Measurements from ENCODE around the gene C11orf21. TPM values are rescaled to one million over a fixed set of nuclear protein-coding genes. Genes with fewer than 3 reads are reported as not detected.

C11orf21 gene
- total and polyA plus RNA-seq, 9 of the 15 experiments (the other 6 are each of a cell fraction or from before 2014, with no cell fraction given), result 0.10 to 2.6 (median 2.0) TPM

DNA sequence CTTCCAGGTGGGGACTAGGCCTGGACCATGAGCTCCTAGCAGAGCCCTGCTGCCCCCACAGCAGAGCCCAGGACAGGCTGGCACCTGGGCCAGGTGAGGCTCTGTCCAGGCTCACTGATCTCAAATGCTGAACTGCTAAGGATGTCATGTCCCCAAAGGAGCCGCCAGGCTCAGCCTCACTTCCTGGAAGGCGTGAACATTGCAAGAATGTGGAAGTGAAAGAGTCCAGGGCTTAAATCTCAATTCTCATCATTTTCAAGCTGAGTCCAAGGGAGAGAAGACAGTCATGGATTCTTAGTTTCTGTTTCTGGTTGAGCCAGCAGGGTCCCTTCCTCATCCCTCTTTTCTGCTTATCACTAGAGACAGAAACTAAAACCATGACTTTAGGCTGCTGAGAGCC lies 36.3 kb downstream of the C11orf21 start:
- ChIA-PET POLR2A (no interaction called here), CTCF (ENCODE audit: low intra/inter-chr PET ratio) (no interaction called here)
- Histone ChIP-seq H3K79me2 (ENCODE audit: control insufficient read depth, insufficient read depth, low read length) (no peaks in the 10 kb centered on the region), H3K27me3 (ENCODE audit: control insufficient read depth in 2 of 2, insufficient read depth in 2 of 2, low read length in 2 of 2) (peaks cover 9 to 84% of the 10 kb centered on the region in 2 experiments; a peak in 3 of 5 replicates), H4K20me1 (replicated peaks; ENCODE audit: control insufficient read depth, insufficient read depth, low read length) (0 out of 2 replicates have a peak, but pooled peaks cover 6% of the 10 kb centered on the region), H3K36me3 (ENCODE audit: control insufficient read depth, insufficient read depth, low read length) (no peaks in the 10 kb centered on the region), H3K4me2 (ENCODE audit: insufficient read depth, low read length) (no peak overlapping the region; the same call in 1 of the 2 replicates), H3K27ac (ENCODE audit: extremely low read depth, low read depth, low read length) (no peak overlapping the region), H3K4me1 (replicated peaks in 1 of 2; ENCODE audit: control insufficient read depth in 2 of 2, insufficient read depth in 2 of 2, low read length in 2 of 2) (peaks cover 8 to 60% of the 10 kb centered on the region in 2 experiments; a peak in 4 of 5 replicates), H3K9ac (ENCODE audit: insufficient read depth in 1 of 2, low read depth in 2 of 2, low read length in 2 of 2) (no peak overlapping the region), H3K9me3 (replicated peaks; ENCODE audit: control insufficient read depth, insufficient read depth, low read depth, low read length) (no peaks in the 10 kb centered on the region), H2AFZ (ENCODE audit: low read depth, low read length) (no peak overlapping the region), H3K9me1 (ENCODE audit: control insufficient read depth, insufficient read depth, low read length) (no peaks in the 10 kb centered on the region), H3K4me3 (no peak overlapping the region)
- FAIRE-seq (no peak), DNase-seq (ENCODE audit: extremely low read depth in 1 of 4, low spot score in 3 of 4) (peak in 1 of 4 experiments; percentile 5), ATAC-seq (no peak)
- BruUV-seq (replicated peaks), result no TSS peak
- no peak for TF ChIP-seq ZEB2 (IDR thresholded peaks at IDR 0.05)
- TF ChIP-seq SPI1 (IDR thresholded peaks at IDR 0.05; ENCODE audit: borderline replicate concordance, low read depth, low read length), result peak; percentile 39; the same call in 1 of the 2 replicates
- 0% methylated on average over 2 of the region's 2 CpGs for WGBS (ENCODE audit: insufficient coverage, low coverage, missing lambda C conversion rate)
- in situ Hi-C loops (cut with MboI) (no loop called here), intact Hi-C loops (cut with micrococcal nuclease) (no loop called here)

DNA sequence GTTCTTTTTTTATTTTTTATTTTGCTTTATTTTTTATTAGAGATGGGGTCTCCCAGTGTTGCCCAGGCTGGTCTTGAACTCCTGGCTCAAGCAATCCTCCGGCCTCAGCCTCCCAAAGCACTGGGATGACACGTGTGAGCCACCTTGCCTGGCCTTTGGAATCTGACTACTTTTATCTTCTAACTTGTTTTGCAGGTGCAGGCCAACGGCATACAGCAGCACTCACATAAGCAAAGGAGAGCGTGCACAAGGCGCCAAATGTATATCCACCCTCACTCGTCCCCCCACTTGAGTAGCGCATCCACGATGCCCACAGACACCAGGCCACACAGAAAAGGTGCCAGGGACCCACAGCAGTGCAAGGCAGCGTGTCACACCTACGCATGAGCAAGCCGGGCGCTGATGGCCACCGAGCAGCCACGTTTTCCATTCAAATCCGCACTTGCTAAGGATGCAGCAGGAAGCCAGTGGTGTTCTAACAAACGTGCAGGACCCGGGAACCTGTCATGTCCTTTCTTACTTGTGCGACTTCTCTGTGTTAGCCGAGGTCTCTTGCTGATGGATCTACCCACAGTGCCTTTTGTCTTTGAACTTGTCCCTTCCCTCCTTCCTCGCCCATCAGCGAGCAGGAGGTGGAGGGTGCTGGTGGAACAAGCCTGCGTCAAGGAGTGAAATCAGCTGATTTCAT lies 37.2 kb downstream of the C11orf21 start:
- Histone ChIP-seq H3K9me3 (replicated peaks; ENCODE audit: control insufficient read depth, insufficient read depth, low read depth, low read length) (no peaks in the 10 kb centered on the region), H2AFZ (ENCODE audit: low read depth, low read length) (no peak overlapping the region), H3K27me3 (ENCODE audit: control insufficient read depth in 2 of 2, insufficient read depth in 2 of 2, low read length in 2 of 2) (peaks cover 13 to 84% of the 10 kb centered on the region in 2 experiments; a peak in 4 of 5 replicates), H3K4me1 (replicated peaks in 1 of 2; ENCODE audit: control insufficient read depth in 2 of 2, insufficient read depth in 2 of 2, low read length in 2 of 2) (peaks cover 8 to 52% of the 10 kb centered on the region in 2 experiments; a peak in 4 of 5 replicates), H4K20me1 (replicated peaks; ENCODE audit: control insufficient read depth, insufficient read depth, low read length) (peaks cover 10% of the 10 kb centered on the region; the same call in 1 of the 2 replicates), H3K79me2 (ENCODE audit: control insufficient read depth, insufficient read depth, low read length) (no peaks in the 10 kb centered on the region), H3K4me3 (no peak overlapping the region), H3K9me1 (ENCODE audit: control insufficient read depth, insufficient read depth, low read length) (no peaks in the 10 kb centered on the region), H3K27ac (ENCODE audit: extremely low read depth, low read depth, low read length) (no peak overlapping the region), H3K36me3 (ENCODE audit: control insufficient read depth, insufficient read depth, low read length) (no peaks in the 10 kb centered on the region), H3K9ac (ENCODE audit: insufficient read depth in 1 of 2, low read depth in 2 of 2, low read length in 2 of 2) (no peak overlapping the region), H3K4me2 (ENCODE audit: insufficient read depth, low read length) (no peak overlapping the region)
- no peak for FAIRE-seq
- peak in 1 of 4 experiments; percentile 2 for DNase-seq (ENCODE audit: extremely low read depth in 1 of 4, low spot score in 3 of 4)
- CTCF ChIA-PET (ENCODE audit: low intra/inter-chr PET ratio), result no interaction called here
- ATAC-seq, result no peak
- intact Hi-C loops (cut with micrococcal nuclease), result no loop called here
- 10% methylated on average over 22 of the region's 22 CpGs for WGBS (ENCODE audit: insufficient coverage, low coverage, missing lambda C conversion rate)
- POLR2A ChIA-PET, result interaction anchor here (0.6 kb wide), 1 partner anchor 34 kb away, joined by 3 read pairs; no protein-coding TSS in a partner anchor
- in situ Hi-C loops (cut with MboI), result no loop called here
- no TSS peak for BruUV-seq (replicated peaks)
- TF ChIP-seq, protein P1, sequence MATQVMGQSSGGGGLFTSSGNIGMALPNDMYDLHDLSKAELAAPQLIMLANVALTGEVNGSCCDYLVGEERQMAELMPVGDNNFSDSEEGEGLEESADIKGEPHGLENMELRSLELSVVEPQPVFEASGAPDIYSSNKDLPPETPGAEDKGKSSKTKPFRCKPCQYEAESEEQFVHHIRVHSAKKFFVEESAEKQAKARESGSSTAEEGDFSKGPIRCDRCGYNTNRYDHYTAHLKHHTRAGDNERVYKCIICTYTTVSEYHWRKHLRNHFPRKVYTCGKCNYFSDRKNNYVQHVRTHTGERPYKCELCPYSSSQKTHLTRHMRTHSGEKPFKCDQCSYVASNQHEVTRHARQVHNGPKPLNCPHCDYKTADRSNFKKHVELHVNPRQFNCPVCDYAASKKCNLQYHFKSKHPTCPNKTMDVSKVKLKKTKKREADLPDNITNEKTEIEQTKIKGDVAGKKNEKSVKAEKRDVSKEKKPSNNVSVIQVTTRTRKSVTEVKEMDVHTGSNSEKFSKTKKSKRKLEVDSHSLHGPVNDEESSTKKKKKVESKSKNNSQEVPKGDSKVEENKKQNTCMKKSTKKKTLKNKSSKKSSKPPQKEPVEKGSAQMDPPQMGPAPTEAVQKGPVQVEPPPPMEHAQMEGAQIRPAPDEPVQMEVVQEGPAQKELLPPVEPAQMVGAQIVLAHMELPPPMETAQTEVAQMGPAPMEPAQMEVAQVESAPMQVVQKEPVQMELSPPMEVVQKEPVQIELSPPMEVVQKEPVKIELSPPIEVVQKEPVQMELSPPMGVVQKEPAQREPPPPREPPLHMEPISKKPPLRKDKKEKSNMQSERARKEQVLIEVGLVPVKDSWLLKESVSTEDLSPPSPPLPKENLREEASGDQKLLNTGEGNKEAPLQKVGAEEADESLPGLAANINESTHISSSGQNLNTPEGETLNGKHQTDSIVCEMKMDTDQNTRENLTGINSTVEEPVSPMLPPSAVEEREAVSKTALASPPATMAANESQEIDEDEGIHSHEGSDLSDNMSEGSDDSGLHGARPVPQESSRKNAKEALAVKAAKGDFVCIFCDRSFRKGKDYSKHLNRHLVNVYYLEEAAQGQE (IDR thresholded peaks at IDR 0.05; ENCODE audit: borderline replicate concordance), result no peak
- TF ChIP-seq, protein P1 (CRISPR knock-in tag; IDR thresholded peaks at IDR 0.05; ENCODE audit: low read depth), result no peak
- no peak for TF ChIP-seq SIN3A (IDR thresholded peaks at IDR 0.05; ENCODE audit: borderline replicate concordance in 2 of 2, control insufficient read depth in 1 of 2, low read depth in 2 of 2, low read length in 2 of 2)

All from K562 (cell line).